CD4-positive, CD25-positive, alpha-beta regulatory T cell (primary cell): ENCODE data around the gene PAQR5. TPM values are rescaled to one million over a fixed set of nuclear protein-coding genes. Genes with fewer than 3 reads are reported as not detected.

ENCODE experiments used
- ATAC-seq, 2 donors: fragments of 150-1000 bp; cut with Tn5 transposase; one replicate each; pipeline ENCODE4 v1.10.0; 2021; ENCODE audit warnings: low read depth in 2 of 2, moderate number of reproducible peaks in 2 of 2, moderate library complexity in 1 of 2
- DNase-seq, 3 donors: peaks; one replicate each; pipeline versions ENCODE4 v3.0.0 to v3.0.0-alpha.2; 2012 to 2022; ENCODE audit warnings: mixed read lengths in 1 of 3
- H3K27ac ChIP-seq: one replicate; pipeline ENCODE4 v1.7.0; 2013; ENCODE audit warnings: mild to moderate bottlenecking, low read length; ENCODE audit not compliant: insufficient read depth, poor library complexity, severe bottlenecking
- H3K27me3 ChIP-seq: one replicate; pipeline ENCODE4 v1.7.0; 2013; ENCODE audit warnings: low read length; ENCODE audit not compliant: control insufficient read depth, insufficient read depth
- H3K36me3 ChIP-seq: one replicate; pipeline ENCODE4 v1.7.0; 2013; ENCODE audit warnings: mild to moderate bottlenecking, low read length, moderate library complexity; ENCODE audit not compliant: control insufficient read depth, insufficient read depth
- H3K4me1 ChIP-seq: 2 replicates; pipeline ENCODE4 v1.7.0; 2013; ENCODE audit warnings: mild to moderate bottlenecking, low read length; ENCODE audit not compliant: insufficient read depth, control insufficient read depth, poor library complexity, severe bottlenecking
- H3K4me3 ChIP-seq: one replicate; pipeline ENCODE4 v1.7.0; 2013; ENCODE audit warnings: low read depth, mild to moderate bottlenecking, low read length, moderate library complexity
- H3K9me3 ChIP-seq, 2 experiments: 1 replicate in 1 of 2; 2 replicates in 1 of 2; pipeline ENCODE4 v1.7.0; 2013; ENCODE audit warnings: low read length in 2 of 2, mild to moderate bottlenecking in 1 of 2, moderate library complexity in 1 of 2; ENCODE audit not compliant: control insufficient read depth in 2 of 2
- H3K27ac Mint-ChIP-seq, 3 donors: one replicate each; pipeline ENCODE4 v1.8.0; 2020 to 2022; ENCODE audit warnings: mild to moderate bottlenecking in 3 of 3, mixed read lengths in 3 of 3, moderate library complexity in 2 of 3
- H3K27me3 Mint-ChIP-seq: one replicate; pipeline ENCODE4 v1.8.0; 2022; ENCODE audit warnings: mild to moderate bottlenecking, mixed read lengths
- H3K36me3 Mint-ChIP-seq: one replicate; pipeline ENCODE4 v1.8.0; 2020; ENCODE audit warnings: mixed read lengths
- H3K4me1 Mint-ChIP-seq, 4 donors: one replicate each; pipeline ENCODE4 v1.8.0; 2020 to 2022; ENCODE audit warnings: mixed read lengths in 4 of 4, mild to moderate bottlenecking in 1 of 4
- H3K4me3 Mint-ChIP-seq, 4 donors: one replicate each; pipeline ENCODE4 v1.8.0; 2020 to 2022; ENCODE audit warnings: mild to moderate bottlenecking in 4 of 4, mixed read lengths in 4 of 4, moderate library complexity in 3 of 4
- H3K9me3 Mint-ChIP-seq, 7 donors: one replicate each; pipeline ENCODE4 v1.8.0; 2020 to 2022; ENCODE audit warnings: mixed read lengths in 7 of 7, mild to moderate bottlenecking in 3 of 7, moderate library complexity in 2 of 7
- polyA plus RNA-seq, 4 donors: library from polyadenylated mRNA; unstranded; fragments of 300-500 nt; fragmentation: Illumina TruSeq; gene quantifications; one replicate each; pipeline ENCODE4 v1.2.3, GENCODE V29; 2021
- total RNA-seq: library from RNA; stranded (reverse); gene quantifications from one replicate; pipeline ENCODE4 v1.2.3, GENCODE V29; 2022

The PAQR5 gene
- total and polyA plus RNA-seq, 5 donors from 2014 or later: not detected

- Mint-ChIP-seq H3K4me3 (no peak overlapping the region), H3K27ac (no peak overlapping the region), H3K9me3 (peaks cover 0 to 1% (median 0%) of the 10 kb centered on the region in 7 donors), H3K36me3 (peaks cover 3% of the 10 kb centered on the region), H3K27me3 (peaks cover 15% of the 10 kb centered on the region), H3K4me1 (peaks cover 0 to 2% (median 0%) of the 10 kb centered on the region in 4 donors)
- DNase-seq (no peak), ATAC-seq (no peak)
- no peaks in the 10 kb centered on the region for H3K36me3 ChIP-seq
- H3K27ac ChIP-seq: no peak overlapping the region
- no peaks in the 10 kb centered on the region for H3K9me3 ChIP-seq
- H3K4me3 ChIP-seq: no peak overlapping the region
- H3K4me1 ChIP-seq: no peaks in the 10 kb centered on the region
- no peaks in the 10 kb centered on the region for H3K27me3 ChIP-seq
Observed at GRCh38 chr15:69313432-69314000, 14.8 kb downstream of the PAQR5 start.

GRCh38 chr15:69314131-69314530, 15.4 kb downstream of the PAQR5 start:
- Mint-ChIP-seq H3K27me3 (peaks cover 15% of the 10 kb centered on the region), H3K9me3 (peaks cover 0 to 1% (median 0%) of the 10 kb centered on the region in 7 donors), H3K36me3 (peaks cover 3% of the 10 kb centered on the region), H3K27ac (peak overlapping the region in 1 of 3 donors; percentile 45), H3K4me1 (peaks cover 0 to 2% (median 0%) of the 10 kb centered on the region in 4 donors), H3K4me3 (no peak overlapping the region)
- Histone ChIP-seq H3K27me3 (no peaks in the 10 kb centered on the region), H3K27ac (no peak overlapping the region), H3K4me1 (no peaks in the 10 kb centered on the region), H3K9me3 (no peaks in the 10 kb centered on the region), H3K4me3 (no peak overlapping the region), H3K36me3 (no peaks in the 10 kb centered on the region)
- no peak for DNase-seq
- ATAC-seq: no peak

- H3K36me3 ChIP-seq: no peaks in the 10 kb centered on the region
- H3K27ac Mint-ChIP-seq: no peak overlapping the region
- H3K4me3 ChIP-seq: no peak overlapping the region
- H3K4me1 ChIP-seq: no peaks in the 10 kb centered on the region
- no peaks in the 10 kb centered on the region for H3K27me3 ChIP-seq
- no peak for DNase-seq
- H3K27ac ChIP-seq: no peak overlapping the region
- no peaks in the 10 kb centered on the region for H3K9me3 ChIP-seq
- H3K9me3 Mint-ChIP-seq: peaks cover 0 to 1% (median 0%) of the 10 kb centered on the region in 7 donors
- no peak for ATAC-seq
- peaks cover 16% of the 10 kb centered on the region for H3K27me3 Mint-ChIP-seq
- peaks cover 3% of the 10 kb centered on the region for H3K36me3 Mint-ChIP-seq
- H3K4me3 Mint-ChIP-seq: no peak overlapping the region
- H3K4me1 Mint-ChIP-seq: peaks cover 0 to 2% (median 0%) of the 10 kb centered on the region in 4 donors
Observed at GRCh38 chr15:69314736-69315135, 16.0 kb downstream of the PAQR5 start.

GRCh38 chr15:69315402-69316110, 16.8 kb downstream of the PAQR5 start:
- no peaks in the 10 kb centered on the region for H3K9me3 ChIP-seq
- no peaks in the 10 kb centered on the region for H3K36me3 ChIP-seq
- H3K4me3 Mint-ChIP-seq: no peak overlapping the region
- peaks cover 3% of the 10 kb centered on the region for H3K36me3 Mint-ChIP-seq
- no peaks in the 10 kb centered on the region for H3K27me3 ChIP-seq
- ATAC-seq (no peak), DNase-seq (no peak)
- H3K27ac ChIP-seq: no peak overlapping the region
- H3K27ac Mint-ChIP-seq: no peak overlapping the region
- peaks cover 0 to 1% (median 0%) of the 10 kb centered on the region in 7 donors for H3K9me3 Mint-ChIP-seq
- H3K4me3 ChIP-seq: no peak overlapping the region
- no peaks in the 10 kb centered on the region for H3K4me1 ChIP-seq
- H3K4me1 Mint-ChIP-seq: peaks cover 0 to 2% (median 0%) of the 10 kb centered on the region in 4 donors
- peaks cover 19% of the 10 kb centered on the region for H3K27me3 Mint-ChIP-seq

- H3K36me3 Mint-ChIP-seq: peaks cover 3% of the 10 kb centered on the region
- no peaks in the 10 kb centered on the region for H3K9me3 ChIP-seq
- H3K36me3 ChIP-seq: no peaks in the 10 kb centered on the region
- DNase-seq: no peak
- no peak overlapping the region for H3K27ac ChIP-seq
- no peak overlapping the region for H3K4me3 Mint-ChIP-seq
- no peak for ATAC-seq
- H3K9me3 Mint-ChIP-seq: peaks cover 0 to 1% (median 0%) of the 10 kb centered on the region in 7 donors
- peaks cover 19% of the 10 kb centered on the region for H3K27me3 Mint-ChIP-seq
- H3K27ac Mint-ChIP-seq: no peak overlapping the region
- no peaks in the 10 kb centered on the region for H3K4me1 ChIP-seq
- H3K4me3 ChIP-seq: no peak overlapping the region
- H3K4me1 Mint-ChIP-seq: no peaks in the 10 kb centered on the region
- H3K27me3 ChIP-seq: no peaks in the 10 kb centered on the region
Observed at GRCh38 chr15:69316291-69316690, 17.6 kb downstream of the PAQR5 start.

- Histone ChIP-seq H3K9me3 (no peaks in the 10 kb centered on the region), H3K4me3 (no peak overlapping the region), H3K27me3 (no peaks in the 10 kb centered on the region), H3K36me3 (no peaks in the 10 kb centered on the region), H3K4me1 (no peaks in the 10 kb centered on the region), H3K27ac (no peak overlapping the region)
- Mint-ChIP-seq H3K4me1 (no peaks in the 10 kb centered on the region), H3K4me3 (no peak overlapping the region), H3K9me3 (peaks cover 0 to 1% (median 0%) of the 10 kb centered on the region in 7 donors), H3K27ac (no peak overlapping the region), H3K27me3 (peaks cover 19% of the 10 kb centered on the region), H3K36me3 (peaks cover 3% of the 10 kb centered on the region)
- DNase-seq (no peak), ATAC-seq (no peak)
Observed at GRCh38 chr15:69317392-69317841, 18.7 kb downstream of the PAQR5 start.

GRCh38 chr15:69318033-69318432, 19.3 kb downstream of the PAQR5 start:
- no peak for DNase-seq
- H3K27me3 Mint-ChIP-seq: peaks cover 19% of the 10 kb centered on the region

More at GRCh38 chr15:69318033-69318432, 19.3 kb downstream of the PAQR5 start:
- H3K36me3 ChIP-seq: no peaks in the 10 kb centered on the region
- H3K27me3 ChIP-seq: no peaks in the 10 kb centered on the region
- no peaks in the 10 kb centered on the region for H3K9me3 ChIP-seq
- Mint-ChIP-seq H3K27ac (no peak overlapping the region), H3K4me3 (no peak overlapping the region), H3K36me3 (peaks cover 3% of the 10 kb centered on the region), H3K9me3 (peaks cover 0 to 1% (median 0%) of the 10 kb centered on the region in 7 donors), H3K4me1 (no peaks in the 10 kb centered on the region)
- no peak overlapping the region for H3K27ac ChIP-seq
- H3K4me3 ChIP-seq: no peak overlapping the region
- ATAC-seq: no peak
- no peaks in the 10 kb centered on the region for H3K4me1 ChIP-seq
